Measurements from ENCODE around the gene TMEM117.

DNA sequence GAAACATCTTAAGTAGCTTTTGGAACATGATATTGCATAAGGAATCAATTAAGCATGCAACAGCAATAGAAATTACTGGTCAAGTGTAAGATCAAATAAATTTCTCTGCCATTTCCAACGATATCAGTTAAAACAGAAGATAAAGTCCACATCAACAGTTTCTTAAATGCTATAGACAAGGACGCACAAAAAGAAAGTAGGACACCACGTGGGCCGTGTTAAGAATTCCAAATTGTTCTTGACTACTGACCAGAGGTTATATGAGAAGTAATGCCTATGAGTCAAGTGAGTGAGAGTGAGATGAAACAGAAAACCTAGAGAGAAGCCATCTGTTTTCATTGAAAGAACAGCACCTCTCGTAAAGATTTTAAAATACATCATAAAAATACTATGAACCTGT is 318.2 kb downstream of the TMEM117 start:
- TF ChIP-seq JUN (IDR thresholded peaks at IDR 0.05; ENCODE audit: borderline replicate concordance, insufficient read depth, insufficient read length, low read depth), result no peak
- TF ChIP-seq EZH2 (IDR thresholded peaks at IDR 0.05; ENCODE audit: borderline replicate concordance, low read depth, low read length, severe bottlenecking), result no peak

Measured in endothelial cell of umbilical vein (primary cell).